HL-60 (cell line): ENCODE data around the gene H2BK1.

Experiments used
- DNase-seq, 2 experiments: peaks; one replicate each; pipeline ENCODE4 v3.0.0-alpha.2; 2010 to 2020; ENCODE audit warnings: low read depth in 1 of 2, low spot score in 1 of 2
- H3K27ac ChIP-seq: fragments of 250-450 bp; sonication (Bioruptor Pico); replicated peaks from 2 replicates; pipeline ENCODE4 v1.5.1; 2020; ENCODE audit warnings: mild to moderate bottlenecking, moderate library complexity
- H3K27me3 ChIP-seq: fragments of 250-450 bp; sonication (Bioruptor Pico); 2 replicates; pipeline ENCODE4 v1.5.1; 2021; ENCODE audit warnings: mild to moderate bottlenecking, moderate library complexity; ENCODE audit not compliant: insufficient read depth, poor library complexity, severe bottlenecking
- H3K4me3 ChIP-seq: replicated peaks from 2 replicates; pipeline ENCODE4 v1.5.1; 2011; ENCODE audit warnings: mild to moderate bottlenecking, control low read depth, low read length; ENCODE audit not compliant: insufficient read depth
- CTCF ChIP-seq: IDR thresholded peaks from one replicate; pipeline ENCODE4 v1.5.1; 2011; ENCODE audit warnings: low read length, control low read depth, inconsistent platforms; ENCODE audit not compliant: insufficient read depth
- GABPA ChIP-seq: IDR thresholded peaks from 2 replicates; pipeline ENCODE4 v1.6.1; 2012; ENCODE audit warnings: low read depth
- POLR2AphosphoS5 ChIP-seq: IDR thresholded peaks from 2 replicates; pipeline ENCODE4 v1.6.1; 2012; ENCODE audit warnings: low read depth
- REST ChIP-seq: IDR thresholded peaks from 2 replicates; pipeline ENCODE4 v1.6.1; 2012; ENCODE audit warnings: low read depth; ENCODE audit not compliant: insufficient replicate concordance
- SPI1 ChIP-seq: IDR thresholded peaks from 2 replicates; pipeline ENCODE4 v1.6.1; 2012; ENCODE audit warnings: low read depth, mild to moderate bottlenecking, borderline replicate concordance

Gene H2BK1

GRCh38 chr7:151178831-151179230 is 31.5 kb downstream of the H2BK1 start:
- no peak for DNase-seq
- no peak overlapping the region for H3K4me3 ChIP-seq
- no peak overlapping the region for H3K27ac ChIP-seq
- H3K27me3 ChIP-seq = no peaks in the 10 kb centered on the region
- TF ChIP-seq GABPA (no peak), CTCF (no peak), SPI1 (no peak)

- no peak for DNase-seq
- Histone ChIP-seq H3K4me3 (no peak overlapping the region), H3K27me3 (no peaks in the 10 kb centered on the region), H3K27ac (no peak overlapping the region)
- TF ChIP-seq CTCF (no peak), POLR2AphosphoS5 (no peak)
Observed at GRCh38 chr7:151178236-151178635, 32.1 kb downstream of the H2BK1 start.

- H3K27ac ChIP-seq = no peak overlapping the region
- no peak for DNase-seq
- H3K27me3 ChIP-seq = no peaks in the 10 kb centered on the region
- H3K4me3 ChIP-seq = no peak overlapping the region
- TF ChIP-seq CTCF (no peak), GABPA (no peak), REST (no peak), SPI1 (no peak), POLR2AphosphoS5 (no peak)
Observed at GRCh38 chr7:151177310-151177709, 33.0 kb downstream of the H2BK1 start.

GRCh38 chr7:151176401-151176800 is 33.9 kb downstream of the H2BK1 start:
- H3K27me3 ChIP-seq = no peaks in the 10 kb centered on the region
- H3K4me3 ChIP-seq = no peak overlapping the region
- TF ChIP-seq REST (no peak), GABPA (no peak), SPI1 (no peak), POLR2AphosphoS5 (no peak), CTCF (no peak)
- DNase-seq = no peak
- no peak overlapping the region for H3K27ac ChIP-seq
